Gastroesophageal sphincter (tissue), 4 donors: ENCODE results near the gene BAZ2B. TPM values are rescaled to one million over a fixed set of nuclear protein-coding genes. Genes with fewer than 3 reads are reported as not detected.
"Not testable (repeated sequence)": the region's sequence is repeated elsewhere in the genome, so short reads cannot be mapped to it uniquely, and the experiment has no call there.

Experiments used
- ATAC-seq: fragments of 150-250 bp; one replicate; pipeline ENCODE4 v1.9.1; 2016; ENCODE audit warnings: mild to moderate bottlenecking, moderate library complexity
- H3K27ac ChIP-seq, 4 donors: fragments of 200-600 bp; sonication (generic) in 3 of 4; 1 replicate in 3 of 4; 2 replicates in 1 of 4; pipeline ENCODE4 v1.5.1; 2016 to 2019
- H3K27me3 ChIP-seq: fragments of 200-600 bp; sonication (generic); one replicate; pipeline ENCODE4 v1.5.1; 2019
- H3K36me3 ChIP-seq, 2 donors: fragments of 200-600 bp; sonication (generic); one replicate each; pipeline ENCODE4 v1.5.1; 2019; ENCODE audit warnings: control low read depth in 1 of 2
- H3K4me1 ChIP-seq, 3 donors: fragments of 200-600 bp; sonication (generic); 1 replicate in 2 of 3; 2 replicates in 1 of 3; pipeline ENCODE4 v1.5.1; 2016 to 2019; ENCODE audit warnings: control low read depth in 2 of 3
- H3K4me3 ChIP-seq, 2 donors: fragments of 200-600 bp; sonication (generic); one replicate each; pipeline ENCODE4 v1.5.1; 2019; ENCODE audit warnings: mild to moderate bottlenecking in 1 of 2, moderate library complexity in 1 of 2
- H3K9me3 ChIP-seq, 3 donors: fragments of 200-600 bp; sonication (generic); one replicate each; pipeline ENCODE4 v1.5.1; 2017 to 2019; ENCODE audit warnings: control low read depth in 2 of 3
- CTCF ChIP-seq, 4 experiments: fragments of 200-600 bp in 2 of 4; fragments of 450-650 bp in 2 of 4; sonication (generic) in 1 of 4; IDR thresholded peaks; one replicate each; pipeline ENCODE4 v1.5.1; 2017 to 2019; ENCODE audit warnings: antibody characterized with exemption in 4 of 4, mild to moderate bottlenecking in 2 of 4, moderate library complexity in 2 of 4
- EP300 ChIP-seq: sonication (generic); formaldehyde crosslinking; IDR thresholded peaks from one replicate; pipeline ENCODE4 v1.6.1; 2017; ENCODE audit warnings: antibody characterized with exemption, mild to moderate bottlenecking
- POLR2A ChIP-seq, 2 donors: fragments of 450-650 bp; IDR thresholded peaks; one replicate each; pipeline ENCODE4 v1.6.1; 2017; ENCODE audit warnings: antibody characterized with exemption in 2 of 2, mild to moderate bottlenecking in 2 of 2, moderate library complexity in 1 of 2
- POLR2AphosphoS5 ChIP-seq: sonication (generic); formaldehyde crosslinking; IDR thresholded peaks from one replicate; pipeline ENCODE4 v1.6.1; 2017; ENCODE audit warnings: antibody characterized with exemption
- WGBS, 2 donors: methylation state at CpG; one replicate each; pipeline ENCODE4 v1.1.5; 2018; ENCODE audit warnings: low coverage in 1 of 2; 5-methylcytosine and 5-hydroxymethylcytosine counted together
- total RNA-seq, 4 donors: library from RNA; depleted of rRNA; stranded (reverse); fragments of >200 nt; gene quantifications; one replicate each; pipeline ENCODE4 v1.1.0, GENCODE V29; 2016

BAZ2B gene
- total RNA-seq, 4 donors from 2014 or later, result 77.9 to 198 (median 113) TPM

- H3K27me3 ChIP-seq, result no peaks in the 10 kb centered on the region
- no peak for ATAC-seq
- H3K36me3 ChIP-seq, result no peaks in the 10 kb centered on the region
- TF ChIP-seq EP300 (no peak), CTCF (IDR thresholded peaks at IDR 0.05) (no peak), POLR2AphosphoS5 (no peak), POLR2A (IDR thresholded peaks at IDR 0.05) (no peak)
- 94 to 95% methylated on average over 3 of the region's 3 CpGs for WGBS, 2 donors
- H3K4me1 ChIP-seq, result peaks cover 0 to 7% (median 0%) of the 10 kb centered on the region in 3 donors
- H3K9me3 ChIP-seq, result peaks cover 0 to 8% (median 0%) of the 10 kb centered on the region in 3 donors
- no peak overlapping the region for H3K27ac ChIP-seq
- no peak overlapping the region for H3K4me3 ChIP-seq
Measured at GRCh38 chr2:159637240-159637639, 20.9 kb upstream of the BAZ2B start.

- WGBS, 2 donors, result 49 to 58% methylated on average over 4 of the region's 4 CpGs
- no peak for ATAC-seq
- H3K27ac ChIP-seq, result peak overlapping the region in 1 of 4 donors; percentile 22
- peaks cover 0 to 8% (median 0%) of the 10 kb centered on the region in 3 donors for H3K9me3 ChIP-seq
- no peaks in the 10 kb centered on the region for H3K27me3 ChIP-seq
- H3K36me3 ChIP-seq, result no peaks in the 10 kb centered on the region
- no peak overlapping the region for H3K4me3 ChIP-seq
- H3K4me1 ChIP-seq, result peaks cover 0 to 7% (median 0%) of the 10 kb centered on the region in 3 donors
- TF ChIP-seq CTCF (IDR thresholded peaks at IDR 0.05) (no peak), POLR2AphosphoS5 (no peak), EP300 (no peak), POLR2A (IDR thresholded peaks at IDR 0.05) (no peak)
Measured at GRCh38 chr2:159635006-159635789, 18.9 kb upstream of the BAZ2B start.

- WGBS, 2 donors, result 83 to 94% methylated on average over 2 of the region's 2 CpGs
- H3K9me3 ChIP-seq, result no peaks in the 10 kb centered on the region
- no peak for ATAC-seq
- H3K36me3 ChIP-seq, result no peaks in the 10 kb centered on the region
- no peak overlapping the region for H3K27ac ChIP-seq
- peaks cover 0 to 7% (median 0%) of the 10 kb centered on the region in 3 donors for H3K4me1 ChIP-seq
- TF ChIP-seq POLR2A (IDR thresholded peaks at IDR 0.05), result no peak
- no peak for TF ChIP-seq EP300
- TF ChIP-seq CTCF (IDR thresholded peaks at IDR 0.05), result no peak
- no peak for TF ChIP-seq POLR2AphosphoS5
- no peak overlapping the region for H3K4me3 ChIP-seq
- H3K27me3 ChIP-seq, result no peaks in the 10 kb centered on the region
Measured at GRCh38 chr2:159633219-159633618, 16.9 kb upstream of the BAZ2B start.

- ATAC-seq, H3K9me3 ChIP-seq, H3K27me3 ChIP-seq, H3K36me3 ChIP-seq, H3K27ac ChIP-seq, H3K4me1 ChIP-seq, H3K4me3 ChIP-seq: not testable (repeated sequence)
- WGBS, 2 donors, result 92 to 94% methylated on average over 2 of the region's 2 CpGs
Measured at GRCh38 chr2:159625628-159626027, 9.3 kb upstream of the BAZ2B start.

GRCh38 chr2:159623436-159623835 lies 7.1 kb upstream of the BAZ2B start:
- Histone ChIP-seq H3K27me3 (no peaks in the 10 kb centered on the region), H3K27ac (no peak overlapping the region), H3K4me3 (no peak overlapping the region), H3K9me3 (no peaks in the 10 kb centered on the region), H3K36me3 (no peaks in the 10 kb centered on the region), H3K4me1 (peaks cover 0 to 3% (median 0%) of the 10 kb centered on the region in 3 donors)
- WGBS, 2 donors, result 100% methylated on average over 1 of the region's 1 CpG
- no peak for ATAC-seq
- TF ChIP-seq POLR2AphosphoS5 (no peak), CTCF (IDR thresholded peaks at IDR 0.05) (no peak), EP300 (no peak), POLR2A (IDR thresholded peaks at IDR 0.05) (no peak)
